A673 (cell line): ENCODE data around the gene EEF1A2. TPM values are rescaled to one million over a fixed set of nuclear protein-coding genes. Genes with fewer than 3 reads are reported as not detected.

Experiments
- BruUV-seq: library from RNA; stranded (reverse); fragments of 400-500 nt; replicated peaks from 2 replicates; lab custom pipeline; 2021; lab: Mats Ljungman, UMichigan
- CTCF ChIA-PET: fragments of 300-600 bp; sonication (Branson Sonifier 250); formaldehyde crosslinking; loops from one replicate; lab custom pipeline; 2022; ENCODE audit warnings: antibody characterized with exemption; lab: Charles Lee
- POLR2A ChIA-PET: fragments of 300-600 bp; sonication (Branson Sonifier 250); formaldehyde crosslinking; loops from one replicate; lab custom pipeline; 2022; ENCODE audit warnings: antibody characterized with exemption; ENCODE audit not compliant: low non-redundant PET; lab: Charles Lee
- DNase-seq: peaks from one replicate; pipeline ENCODE4 v3.0.0-alpha.2; 2015; ENCODE audit warnings: low spot score
- H3K27ac ChIP-seq: fragments of 200-600 bp; sonication (generic); 2 replicates; pipeline ENCODE4 v1.5.1; 2016; ENCODE audit warnings: mixed run types, low read depth, mild to moderate bottlenecking, mixed read lengths, antibody characterized with exemption, low read length; ENCODE audit not compliant: poor library complexity, severe bottlenecking
- H3K27me3 ChIP-seq: fragments of 200-600 bp; sonication (generic); replicated peaks from 2 replicates; pipeline ENCODE4 v1.6.1; 2017; ENCODE audit warnings: mixed run types, low read depth, mild to moderate bottlenecking, mixed read lengths, antibody characterized with exemption, low read length; ENCODE audit not compliant: insufficient read depth, poor library complexity
- H3K36me3 ChIP-seq: fragments of 200-600 bp; sonication (generic); 2 replicates; pipeline ENCODE4 v1.6.1; 2016; ENCODE audit warnings: mixed run types, mild to moderate bottlenecking, mixed read lengths, antibody characterized with exemption, low read length; ENCODE audit not compliant: insufficient read depth, poor library complexity, severe bottlenecking
- H3K4me1 ChIP-seq: fragments of 200-600 bp; sonication (generic); 2 replicates; pipeline ENCODE4 v1.6.1; 2017; ENCODE audit warnings: mixed run types, mild to moderate bottlenecking, mixed read lengths, antibody characterized with exemption, low read length; ENCODE audit not compliant: insufficient read depth, poor library complexity, severe bottlenecking
- H3K4me3 ChIP-seq: fragments of 200-600 bp; sonication (generic); 2 replicates; pipeline ENCODE4 v1.5.1; 2016; ENCODE audit warnings: low read depth, mixed run types, mild to moderate bottlenecking, mixed read lengths, low read length; ENCODE audit not compliant: poor library complexity, severe bottlenecking
- H3K9me3 ChIP-seq: fragments of 200-600 bp; sonication (generic); 2 replicates; pipeline ENCODE4 v1.6.1; 2016; ENCODE audit warnings: mixed run types, low read depth, mild to moderate bottlenecking, mixed read lengths, antibody characterized with exemption, low read length; ENCODE audit not compliant: poor library complexity, severe bottlenecking
- EZH2 ChIP-seq: fragments of 200-600 bp; sonication (generic); IDR thresholded peaks from 2 replicates; pipeline ENCODE4 v1.6.1; 2017; ENCODE audit warnings: borderline replicate concordance, low read depth, mild to moderate bottlenecking, mixed read lengths, antibody characterized with exemption, low read length; ENCODE audit not compliant: poor library complexity, severe bottlenecking
- intact Hi-C: fragments of 100-400 bp; cut with micrococcal nuclease; formaldehyde crosslinking; loops from one replicate; pipeline ENCODE4 v1.10.0; 2022; ENCODE audit not compliant: unreplicated experiment
- total RNA-seq: library from RNA; stranded (reverse); gene quantifications from 2 replicates; pipeline ENCODE4 v1.2.3, GENCODE V29; 2021
- TF ChIP-seq, protein P1 (sequence below): fragments of 300-800, 200-600 bp; sonication (generic); conservative IDR thresholded peaks from 2 replicates; pipeline ENCODE4 v1.5.1; 2017; ENCODE audit warnings: low read depth, mild to moderate bottlenecking, antibody characterized with exemption, low read length, moderate library complexity, mixed read lengths

EEF1A2 gene
- total RNA-seq, 1 experiment from 2014 or later = 7.5 TPM

DNA sequence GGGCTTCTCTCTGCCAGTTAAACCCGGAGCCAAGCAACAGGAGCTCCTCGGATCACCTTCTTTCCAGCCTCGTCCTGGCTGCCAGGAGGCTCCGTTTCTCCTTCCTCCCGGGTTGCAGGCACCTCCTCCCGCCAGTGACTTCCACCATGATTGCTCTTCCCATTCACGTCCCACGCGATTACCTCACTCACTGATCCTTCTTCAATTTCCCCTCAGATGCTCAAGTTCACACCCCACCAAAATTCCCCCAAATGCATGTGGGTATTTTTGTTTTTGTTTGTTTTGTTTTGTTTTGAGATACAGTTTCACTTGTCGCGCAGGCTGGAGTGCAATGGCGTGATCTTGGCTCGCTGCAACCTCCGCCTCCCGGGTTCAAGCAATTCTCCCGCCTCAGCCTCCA, 51.6 kb downstream of the EEF1A2 start:
- Histone ChIP-seq H3K4me1 (no peaks in the 10 kb centered on the region), H3K27ac (no peak overlapping the region), H3K9me3 (no peaks in the 10 kb centered on the region), H3K36me3 (no peaks in the 10 kb centered on the region), H3K27me3 (no peaks in the 10 kb centered on the region), H3K4me3 (no peak overlapping the region)
- BruUV-seq = no TSS peak
- CTCF ChIA-PET = no interaction called here
- TF ChIP-seq EZH2 = no peak
- TF ChIP-seq, protein P1, sequence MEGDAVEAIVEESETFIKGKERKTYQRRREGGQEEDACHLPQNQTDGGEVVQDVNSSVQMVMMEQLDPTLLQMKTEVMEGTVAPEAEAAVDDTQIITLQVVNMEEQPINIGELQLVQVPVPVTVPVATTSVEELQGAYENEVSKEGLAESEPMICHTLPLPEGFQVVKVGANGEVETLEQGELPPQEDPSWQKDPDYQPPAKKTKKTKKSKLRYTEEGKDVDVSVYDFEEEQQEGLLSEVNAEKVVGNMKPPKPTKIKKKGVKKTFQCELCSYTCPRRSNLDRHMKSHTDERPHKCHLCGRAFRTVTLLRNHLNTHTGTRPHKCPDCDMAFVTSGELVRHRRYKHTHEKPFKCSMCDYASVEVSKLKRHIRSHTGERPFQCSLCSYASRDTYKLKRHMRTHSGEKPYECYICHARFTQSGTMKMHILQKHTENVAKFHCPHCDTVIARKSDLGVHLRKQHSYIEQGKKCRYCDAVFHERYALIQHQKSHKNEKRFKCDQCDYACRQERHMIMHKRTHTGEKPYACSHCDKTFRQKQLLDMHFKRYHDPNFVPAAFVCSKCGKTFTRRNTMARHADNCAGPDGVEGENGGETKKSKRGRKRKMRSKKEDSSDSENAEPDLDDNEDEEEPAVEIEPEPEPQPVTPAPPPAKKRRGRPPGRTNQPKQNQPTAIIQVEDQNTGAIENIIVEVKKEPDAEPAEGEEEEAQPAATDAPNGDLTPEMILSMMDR = no peak
- intact Hi-C loops = no loop called here
- DNase-seq = no peak
- POLR2A ChIA-PET = no interaction called here

DNA sequence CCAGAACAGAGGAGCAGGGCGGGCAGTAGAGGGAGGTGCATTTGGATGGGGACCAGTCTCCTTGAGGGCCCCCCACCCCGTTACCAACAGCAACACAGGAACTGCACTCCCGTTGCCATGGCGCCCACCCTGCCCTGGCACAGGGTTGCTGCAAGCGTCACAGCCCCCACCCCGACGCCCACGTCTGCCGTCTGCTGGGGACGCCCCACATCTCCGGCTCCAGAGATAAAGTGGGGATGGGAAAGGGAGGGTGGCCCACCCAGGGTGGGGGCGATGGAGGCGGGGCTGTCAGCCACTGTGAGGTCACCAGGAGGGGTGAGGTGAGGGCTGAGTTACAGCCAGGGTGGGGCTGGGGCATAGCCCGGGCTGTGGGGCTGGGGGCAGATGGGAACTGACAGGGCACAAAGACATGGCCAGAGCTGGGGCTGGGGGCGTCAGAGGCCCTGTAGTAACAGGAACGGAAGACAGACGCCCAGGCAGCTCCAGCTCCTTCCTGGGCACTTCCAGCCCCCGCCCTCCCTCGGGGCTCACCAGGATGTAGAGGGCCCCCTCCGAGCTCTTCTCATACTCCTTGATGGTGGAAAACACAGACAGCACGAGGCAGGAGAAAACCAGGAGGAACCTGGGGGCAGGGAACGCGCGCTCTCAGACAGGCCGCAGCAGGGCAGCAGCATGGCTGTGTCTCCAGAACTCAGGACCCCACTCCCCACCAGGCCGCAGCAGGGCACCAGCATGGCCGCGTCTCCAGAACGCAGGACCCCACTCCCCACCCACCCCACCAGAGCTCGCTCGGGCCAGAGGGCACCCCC, 52.5 kb downstream of the EEF1A2 start:
- no peaks in the 10 kb centered on the region for H3K27me3 ChIP-seq
- H3K36me3 ChIP-seq = no peaks in the 10 kb centered on the region
- TF ChIP-seq EZH2 = no peak
- TF ChIP-seq, protein P1 = no peak
- CTCF ChIA-PET = interaction anchor here (0.6 kb wide), 1 partner anchor 19 kb away, joined by 3 read pairs; no protein-coding TSS in a partner anchor
- intact Hi-C loops = no loop called here
- H3K9me3 ChIP-seq = no peaks in the 10 kb centered on the region
- no peak overlapping the region for H3K4me3 ChIP-seq
- H3K4me1 ChIP-seq = no peaks in the 10 kb centered on the region
- no peak for DNase-seq
- H3K27ac ChIP-seq = no peak overlapping the region
- POLR2A ChIA-PET = no interaction called here
- BruUV-seq = no TSS peak

DNA sequence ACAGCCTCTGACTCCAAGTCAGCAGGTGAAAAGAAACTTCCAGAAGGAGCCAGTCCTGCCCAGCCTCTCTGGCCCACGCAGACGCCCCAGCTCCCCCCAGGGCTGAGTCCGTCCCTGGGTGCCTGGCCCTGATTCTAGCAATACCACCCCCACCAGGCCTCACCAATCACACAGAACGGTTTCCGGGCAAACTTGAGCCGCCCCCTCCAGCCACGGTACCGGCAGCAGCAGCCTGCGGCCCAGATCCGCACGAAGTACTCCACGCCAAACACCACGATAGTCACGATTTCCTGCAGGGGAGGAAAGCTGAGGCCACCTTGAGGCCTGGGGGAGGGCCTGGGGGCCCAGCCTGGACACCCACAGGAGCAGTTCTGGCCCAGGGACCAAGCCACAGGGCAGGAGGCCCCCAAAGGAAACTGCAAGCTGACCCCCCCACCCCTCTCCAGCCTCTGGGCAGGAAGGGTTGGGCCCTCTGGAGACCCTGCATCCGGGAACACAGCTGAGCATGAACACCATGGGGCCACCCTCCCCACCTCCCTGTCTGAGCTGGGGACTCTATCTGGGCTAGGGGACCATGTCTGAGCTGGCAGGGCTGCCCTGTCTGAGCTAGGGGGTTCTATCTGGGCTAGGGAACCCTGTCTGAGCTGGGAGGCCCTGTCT, 53.7 kb downstream of the EEF1A2 start:
- no peaks in the 10 kb centered on the region for H3K4me1 ChIP-seq
- ChIA-PET CTCF (interaction anchor here (0.6 kb wide), 1 partner anchor 18 kb away, joined by 3 read pairs; no protein-coding TSS in a partner anchor), POLR2A (no interaction called here)
- DNase-seq = no peak
- BruUV-seq = no TSS peak
- H3K4me3 ChIP-seq = no peak overlapping the region
- H3K36me3 ChIP-seq = no peaks in the 10 kb centered on the region
- H3K9me3 ChIP-seq = no peaks in the 10 kb centered on the region
- TF ChIP-seq, protein P1 = no peak
- no peak for TF ChIP-seq EZH2
- no peaks in the 10 kb centered on the region for H3K27me3 ChIP-seq
- no peak overlapping the region for H3K27ac ChIP-seq
- intact Hi-C loops = no loop called here
